Measurements from ENCODE around the gene ERGIC1.

ERGIC1 gene

GRCh38 chr5:172926796-172927195 lies 92.7 kb downstream of the ERGIC1 start:
- no peak for DNase-seq

GRCh38 chr5:172929371-172929838 lies 95.4 kb downstream of the ERGIC1 start:
- DNase-seq = no peak

- no peak for DNase-seq
Measured at GRCh38 chr5:172931001-172931536, 97.0 kb downstream of the ERGIC1 start.

GRCh38 chr5:172932313-172933017 lies 98.4 kb downstream of the ERGIC1 start:
- DNase-seq = peak; percentile 75

- no peak for DNase-seq
Measured at GRCh38 chr5:172933238-172933637, 99.2 kb downstream of the ERGIC1 start.

- DNase-seq = no peak
Measured at GRCh38 chr5:172935096-172935495, 101.0 kb downstream of the ERGIC1 start.

GRCh38 chr5:172936401-172936800 lies 102.3 kb downstream of the ERGIC1 start:
- DNase-seq = no peak

GRCh38 chr5:172939071-172939470 lies 105.0 kb downstream of the ERGIC1 start:
- DNase-seq = no peak

- no peak for DNase-seq
Measured at GRCh38 chr5:172939611-172940267, 105.7 kb downstream of the ERGIC1 start.

GRCh38 chr5:172940268-172941066 lies 106.4 kb downstream of the ERGIC1 start:
- DNase-seq = no peak

- DNase-seq = no peak
Measured at GRCh38 chr5:172941067-172941516, 107.0 kb downstream of the ERGIC1 start.

GRCh38 chr5:172942556-172942955 lies 108.5 kb downstream of the ERGIC1 start:
- DNase-seq = no peak

GRCh38 chr5:172943283-172943841 lies 109.3 kb downstream of the ERGIC1 start:
- DNase-seq = no peak

GRCh38 chr5:172943906-172944305 lies 109.9 kb downstream of the ERGIC1 start:
- no peak for DNase-seq

GRCh38 chr5:172944741-172945140 lies 110.7 kb downstream of the ERGIC1 start:
- DNase-seq = no peak

- DNase-seq = no peak
Measured at GRCh38 chr5:172945151-172945550, 111.1 kb downstream of the ERGIC1 start.

GRCh38 chr5:172946146-172946545 lies 112.1 kb downstream of the ERGIC1 start:
- no peak for DNase-seq

GRCh38 chr5:172949426-172949825 lies 115.4 kb downstream of the ERGIC1 start:
- no peak for DNase-seq

GRCh38 chr5:172950176-172950965 lies 116.3 kb downstream of the ERGIC1 start:
- no peak for DNase-seq

GRCh38 chr5:172951371-172952033 lies 117.5 kb downstream of the ERGIC1 start:
- DNase-seq = no peak

GRCh38 chr5:172952034-172952511 lies 118.0 kb downstream of the ERGIC1 start:
- no peak for DNase-seq

Measured in stimulated activated CD4-positive, alpha-beta T cell treated with anti-CD3 and anti-CD28 coated beads, Interleukin-4, amount 100 ng/mL, for 1 hour (primary cell).